GM23338 (cell line): Measurements from ENCODE around the gene CTNNA3. TPM values are rescaled to one million over a fixed set of nuclear protein-coding genes. Genes with fewer than 3 reads are reported as not detected.
"Not testable (repeated sequence)": the region's sequence is repeated elsewhere in the genome, so short reads cannot be mapped to it uniquely, and the experiment has no call there.

ENCODE experiments used
- ATAC-seq: fragments of 200-7000 bp; cut with Tn5 transposase; 3 replicates; pipeline ENCODE4 v1.9.1; 2020
- DNase-seq: peaks from one replicate; pipeline ENCODE4 v3.0.0-alpha.2; 2015; ENCODE audit warnings: low spot score
- H2AFZ ChIP-seq: fragments of 200-600 bp; sonication (generic); 2 replicates; pipeline ENCODE4 v1.8.0; 2016; ENCODE audit warnings: antibody characterized with exemption, mild to moderate bottlenecking, moderate library complexity
- H3F3A ChIP-seq: fragments of 200-600 bp; sonication (generic); replicated peaks from 2 replicates; pipeline ENCODE4 v1.8.0; 2017; ENCODE audit warnings: antibody characterized with exemption, mixed run types, low read depth
- H3K27ac ChIP-seq: fragments of 200-600 bp; sonication (generic); 2 replicates; pipeline ENCODE4 v1.6.1; 2016; ENCODE audit warnings: low read depth
- H3K27me3 ChIP-seq: fragments of 200-600 bp; sonication (generic); 2 replicates; pipeline ENCODE4 v1.8.0; 2016; ENCODE audit warnings: mild to moderate bottlenecking, mixed run types, moderate library complexity; ENCODE audit not compliant: insufficient read depth
- H3K36me3 ChIP-seq: fragments of 200-600 bp; sonication (generic); 2 replicates; pipeline ENCODE4 v1.8.0; 2016; ENCODE audit warnings: mild to moderate bottlenecking; ENCODE audit not compliant: insufficient read depth
- H3K4me1 ChIP-seq: fragments of 200-600 bp; sonication (generic); 2 replicates; pipeline ENCODE4 v1.8.0; 2016; ENCODE audit warnings: mild to moderate bottlenecking, moderate library complexity; ENCODE audit not compliant: insufficient read depth
- H3K4me2 ChIP-seq: fragments of 200-600 bp; sonication (generic); 2 replicates; pipeline ENCODE4 v1.7.1; 2017; ENCODE audit warnings: mixed run types
- H3K4me3 ChIP-seq: fragments of 200-600 bp; sonication (generic); 2 replicates; pipeline ENCODE4 v1.6.1; 2016; ENCODE audit warnings: mixed run types
- H3K79me2 ChIP-seq: fragments of 200-600 bp; sonication (generic); replicated peaks from 2 replicates; pipeline ENCODE4 v1.8.0; 2017; ENCODE audit warnings: mild to moderate bottlenecking; ENCODE audit not compliant: insufficient read depth
- H3K9me2 ChIP-seq: fragments of 200-600 bp; sonication (generic); 2 replicates; pipeline ENCODE4 v1.8.0; 2017; ENCODE audit not compliant: insufficient read depth
- H4K20me1 ChIP-seq: fragments of 200-600 bp; sonication (generic); replicated peaks from 2 replicates; pipeline ENCODE4 v1.8.0; 2017; ENCODE audit warnings: mild to moderate bottlenecking; ENCODE audit not compliant: insufficient read depth
- H3K27ac Mint-ChIP-seq: 2 replicates; pipeline ENCODE4 v1.8.0; 2020; ENCODE audit warnings: inconsistent platforms, mild to moderate bottlenecking, moderate library complexity, mixed read lengths
- H3K27me3 Mint-ChIP-seq: 3 replicates; pipeline ENCODE4 v1.8.0; 2022; ENCODE audit warnings: low read depth, mild to moderate bottlenecking, moderate library complexity, mixed read lengths, inconsistent platforms; ENCODE audit not compliant: insufficient read depth, poor library complexity
- H3K36me3 Mint-ChIP-seq: 3 replicates; pipeline ENCODE4 v1.8.0; 2021; ENCODE audit warnings: low read depth, mild to moderate bottlenecking, inconsistent platforms, moderate library complexity, mixed read lengths
- H3K4me1 Mint-ChIP-seq: 3 replicates; pipeline ENCODE4 v1.8.0; 2020; ENCODE audit warnings: mild to moderate bottlenecking, inconsistent platforms, mixed read lengths
- H3K4me3 Mint-ChIP-seq: 3 replicates; pipeline ENCODE4 v1.8.0; 2021; ENCODE audit warnings: moderate library complexity, mild to moderate bottlenecking, inconsistent platforms, mixed read lengths
- H3K9me3 Mint-ChIP-seq: 3 replicates; pipeline ENCODE4 v1.8.0; 2020; ENCODE audit warnings: moderate library complexity, mild to moderate bottlenecking, inconsistent platforms, mixed read lengths
- EZH2 ChIP-seq: fragments of 200-600 bp; sonication (generic); IDR thresholded peaks from one replicate; pipeline ENCODE4 v1.8.0; 2017; ENCODE audit warnings: antibody characterized with exemption, mild to moderate bottlenecking, low read depth; ENCODE audit not compliant: unreplicated experiment
- EZH2phosphoT487 ChIP-seq: fragments of 200-600 bp; sonication (generic); IDR thresholded peaks from one replicate; pipeline ENCODE4 v1.8.1; 2018; ENCODE audit warnings: antibody characterized with exemption; ENCODE audit not compliant: unreplicated experiment
- NANOG ChIP-seq: IDR thresholded peaks from 2 replicates; pipeline ENCODE4 v1.6.1; 2016; ENCODE audit warnings: antibody characterized with exemption, borderline replicate concordance
- POLR2AphosphoS5 ChIP-seq: IDR thresholded peaks from 2 replicates; pipeline ENCODE4 v1.6.1; 2016; ENCODE audit warnings: antibody characterized with exemption, low read depth
- ZNF331 ChIP-seq: fragments of 250-450 bp; sonication (Bioruptor Pico); IDR thresholded peaks from 2 replicates; pipeline ENCODE4 v1.5.0; 2020; ENCODE audit warnings: low read depth, mild to moderate bottlenecking, moderate library complexity
- polyA plus RNA-seq: library from polyadenylated mRNA; unstranded; fragments of >200 nt; fragmentation: Nextera tagmentation; extraction: Ambion mirVana; gene quantifications from 2 replicates; pipeline ENCODE4 v1.2.1, GENCODE V29; 2016
- total RNA-seq: library from RNA; depleted of rRNA; stranded (reverse); fragments of >200 nt; shearing (Covaris generic); gene quantifications from 2 replicates; pipeline ENCODE4 v1.2.3, GENCODE V29; 2014
- TF ChIP-seq, protein P1 (sequence below): IDR thresholded peaks from one replicate; pipeline ENCODE4 v1.6.1; 2018; ENCODE audit warnings: antibody characterized with exemption; ENCODE audit not compliant: unreplicated experiment
- TF ChIP-seq, protein P2 (sequence below): IDR thresholded peaks from 2 replicates; pipeline ENCODE4 v1.6.1; 2016; ENCODE audit warnings: antibody characterized with exemption

CTNNA3 gene
- total and polyA plus RNA-seq, 2 experiments from 2014 or later: 0.71 to 3.3 TPM

GRCh38 chr10:66336791-66337190 lies 1359.2 kb downstream of the CTNNA3 start (continued):
- TF ChIP-seq, protein P1, sequence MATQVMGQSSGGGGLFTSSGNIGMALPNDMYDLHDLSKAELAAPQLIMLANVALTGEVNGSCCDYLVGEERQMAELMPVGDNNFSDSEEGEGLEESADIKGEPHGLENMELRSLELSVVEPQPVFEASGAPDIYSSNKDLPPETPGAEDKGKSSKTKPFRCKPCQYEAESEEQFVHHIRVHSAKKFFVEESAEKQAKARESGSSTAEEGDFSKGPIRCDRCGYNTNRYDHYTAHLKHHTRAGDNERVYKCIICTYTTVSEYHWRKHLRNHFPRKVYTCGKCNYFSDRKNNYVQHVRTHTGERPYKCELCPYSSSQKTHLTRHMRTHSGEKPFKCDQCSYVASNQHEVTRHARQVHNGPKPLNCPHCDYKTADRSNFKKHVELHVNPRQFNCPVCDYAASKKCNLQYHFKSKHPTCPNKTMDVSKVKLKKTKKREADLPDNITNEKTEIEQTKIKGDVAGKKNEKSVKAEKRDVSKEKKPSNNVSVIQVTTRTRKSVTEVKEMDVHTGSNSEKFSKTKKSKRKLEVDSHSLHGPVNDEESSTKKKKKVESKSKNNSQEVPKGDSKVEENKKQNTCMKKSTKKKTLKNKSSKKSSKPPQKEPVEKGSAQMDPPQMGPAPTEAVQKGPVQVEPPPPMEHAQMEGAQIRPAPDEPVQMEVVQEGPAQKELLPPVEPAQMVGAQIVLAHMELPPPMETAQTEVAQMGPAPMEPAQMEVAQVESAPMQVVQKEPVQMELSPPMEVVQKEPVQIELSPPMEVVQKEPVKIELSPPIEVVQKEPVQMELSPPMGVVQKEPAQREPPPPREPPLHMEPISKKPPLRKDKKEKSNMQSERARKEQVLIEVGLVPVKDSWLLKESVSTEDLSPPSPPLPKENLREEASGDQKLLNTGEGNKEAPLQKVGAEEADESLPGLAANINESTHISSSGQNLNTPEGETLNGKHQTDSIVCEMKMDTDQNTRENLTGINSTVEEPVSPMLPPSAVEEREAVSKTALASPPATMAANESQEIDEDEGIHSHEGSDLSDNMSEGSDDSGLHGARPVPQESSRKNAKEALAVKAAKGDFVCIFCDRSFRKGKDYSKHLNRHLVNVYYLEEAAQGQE: no peak
- TF ChIP-seq EZH2phosphoT487 (no peak), ZNF331 (no peak)
- TF ChIP-seq, protein P2, sequence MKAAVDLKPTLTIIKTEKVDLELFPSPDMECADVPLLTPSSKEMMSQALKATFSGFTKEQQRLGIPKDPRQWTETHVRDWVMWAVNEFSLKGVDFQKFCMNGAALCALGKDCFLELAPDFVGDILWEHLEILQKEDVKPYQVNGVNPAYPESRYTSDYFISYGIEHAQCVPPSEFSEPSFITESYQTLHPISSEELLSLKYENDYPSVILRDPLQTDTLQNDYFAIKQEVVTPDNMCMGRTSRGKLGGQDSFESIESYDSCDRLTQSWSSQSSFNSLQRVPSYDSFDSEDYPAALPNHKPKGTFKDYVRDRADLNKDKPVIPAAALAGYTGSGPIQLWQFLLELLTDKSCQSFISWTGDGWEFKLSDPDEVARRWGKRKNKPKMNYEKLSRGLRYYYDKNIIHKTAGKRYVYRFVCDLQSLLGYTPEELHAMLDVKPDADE: no peak

- H3K27me3 ChIP-seq, H3K79me2 ChIP-seq, H3K4me3 Mint-ChIP-seq, ATAC-seq, DNase-seq, H3K9me2 ChIP-seq, H4K20me1 ChIP-seq, H3K27me3 Mint-ChIP-seq, H3K4me1 Mint-ChIP-seq, H2AFZ ChIP-seq, H3K4me1 ChIP-seq, H3K27ac Mint-ChIP-seq, H3K27ac ChIP-seq, H3K4me3 ChIP-seq, H3K4me2 ChIP-seq, H3F3A ChIP-seq: not testable (repeated sequence)
- Mint-ChIP-seq H3K9me3 (peaks cover 33% of the 10 kb centered on the region), H3K36me3 (peaks cover 28% of the 10 kb centered on the region; the same call in 2 of the 3 replicates)
- H3K36me3 ChIP-seq: peaks cover 12% of the 10 kb centered on the region
Observed at GRCh38 chr10:66335753-66336152, 1360.2 kb downstream of the CTNNA3 start.

DNA sequence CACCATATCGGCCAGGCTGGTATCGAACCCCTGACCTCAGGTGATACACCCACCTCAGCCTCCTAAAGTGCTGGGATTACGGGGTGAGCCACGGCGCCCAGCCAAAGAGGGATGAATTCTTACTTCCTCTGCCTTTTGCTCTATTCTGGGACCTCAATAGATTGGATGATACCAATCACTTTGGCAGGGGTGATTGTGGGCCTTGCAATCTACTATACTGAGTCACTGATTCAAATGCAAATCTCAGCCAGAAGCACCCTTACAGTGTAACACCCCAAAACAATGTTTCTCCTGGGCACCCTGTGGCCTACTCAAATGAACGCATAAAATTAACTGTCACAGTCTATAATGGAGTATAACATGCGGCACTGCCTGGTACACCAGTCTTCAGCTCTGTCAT lies 1366.8 kb downstream of the CTNNA3 start:
- Histone ChIP-seq H3F3A (no peaks in the 10 kb centered on the region), H3K4me2 (no peak overlapping the region), H2AFZ (no peak overlapping the region), H3K36me3 (no peaks in the 10 kb centered on the region), H3K27ac (no peak overlapping the region), H4K20me1 (no peaks in the 10 kb centered on the region), H3K79me2 (no peaks in the 10 kb centered on the region), H3K27me3 (no peaks in the 10 kb centered on the region), H3K4me3 (no peak overlapping the region), H3K4me1 (no peaks in the 10 kb centered on the region), H3K9me2 (no peaks in the 10 kb centered on the region)
- peaks cover 12% of the 10 kb centered on the region for H3K4me1 Mint-ChIP-seq
- H3K4me3 Mint-ChIP-seq: no peak overlapping the region
- ATAC-seq (peak; percentile 88), DNase-seq (peak; percentile 51)
- H3K9me3 Mint-ChIP-seq: peaks cover 6% of the 10 kb centered on the region; the same call in 1 of the 3 replicates
- peaks cover 10% of the 10 kb centered on the region; the same call in 2 of the 3 replicates for H3K36me3 Mint-ChIP-seq
- no peaks in the 10 kb centered on the region for H3K27me3 Mint-ChIP-seq
- no peak for TF ChIP-seq EZH2
- no peak for TF ChIP-seq ZNF331
- TF ChIP-seq POLR2AphosphoS5: no peak
- no peak for TF ChIP-seq NANOG
- TF ChIP-seq, protein P1: no peak
- H3K27ac Mint-ChIP-seq: 0 out of 2 replicates have a peak overlapping the region, but pooled peaks have one; percentile 8
